Body of pancreas (tissue), 4 donors: ENCODE results near the gene ZBTB17. TPM values are rescaled to one million over a fixed set of nuclear protein-coding genes. Genes with fewer than 3 reads are reported as not detected.

Source experiments
- ATAC-seq: fragments of 150-250 bp; one replicate; pipeline ENCODE4 v1.9.1; 2016
- DNase-seq, 4 donors: peaks; one replicate each; pipeline ENCODE4 v3.0.0-alpha.2; 2019
- H3K27ac ChIP-seq, 4 donors: fragments of 200-600 bp; sonication (generic); 1 replicate in 3 of 4; 2 replicates in 1 of 4; pipeline versions ENCODE4 v1.5.1 to v1.6.1; 2016 to 2019; ENCODE audit warnings: mild to moderate bottlenecking in 1 of 4, mixed read lengths in 1 of 4, moderate library complexity in 1 of 4
- H3K27me3 ChIP-seq, 2 donors: fragments of 200-600 bp; sonication (generic); one replicate each; pipeline ENCODE4 v1.6.0; 2016; ENCODE audit warnings: mild to moderate bottlenecking in 1 of 2
- H3K36me3 ChIP-seq, 2 donors: fragments of 200-600 bp; sonication (generic); replicated peaks in 1 of 2; 2 replicates each; pipeline ENCODE4 v1.5.1; 2016; ENCODE audit warnings: low read depth in 2 of 2; ENCODE audit not compliant: insufficient read depth in 1 of 2
- H3K4me1 ChIP-seq: fragments of 200-600 bp; sonication (generic); one replicate; pipeline ENCODE4 v1.6.0; 2016
- H3K4me3 ChIP-seq, 2 donors: fragments of 200-600 bp; sonication (generic); 1 replicate in 1 of 2; 2 replicates in 1 of 2; pipeline ENCODE4 v1.5.1; 2016 to 2019
- H3K9me3 ChIP-seq, 3 donors: fragments of 200-600 bp; sonication (generic); 1 replicate in 2 of 3; 2 replicates in 1 of 3; pipeline ENCODE4 v1.5.1; 2016
- CTCF ChIP-seq, 7 experiments: fragments of 450-650 bp in 4 of 7; fragments of 200-600 bp in 3 of 7; sonication (generic) in 3 of 7; IDR thresholded peaks; one replicate each; pipeline ENCODE4 v1.5.1; 2016 to 2019; ENCODE audit warnings: antibody characterized with exemption in 7 of 7
- POLR2A ChIP-seq, 3 donors: fragments of 450-650 bp; IDR thresholded peaks; one replicate each; pipeline ENCODE4 v1.6.1; 2016; ENCODE audit warnings: antibody characterized with exemption in 3 of 3, mild to moderate bottlenecking in 2 of 3
- WGBS, 2 donors: methylation state at CpG; one replicate each; pipeline ENCODE4 v1.1.5; 2017; 5-methylcytosine and 5-hydroxymethylcytosine counted together
- intact Hi-C: fragments of 100-400 bp; cut with DNase I; formaldehyde crosslinking; loops from one replicate; pipeline ENCODE4 v1.15.1; 2023
- total RNA-seq, 2 donors: library from RNA; depleted of rRNA; stranded (reverse); fragments of >200 nt; gene quantifications; one replicate each; pipeline ENCODE4 v1.1.0, GENCODE V29; 2016

Gene ZBTB17
- total RNA-seq, 2 donors from 2014 or later: 28.8 to 73.2 TPM

GRCh38 chr1:15994081-15994480, 18.2 kb upstream of the ZBTB17 start:
- Histone ChIP-seq H3K27ac (no peak overlapping the region), H3K36me3 (no peaks in the 10 kb centered on the region), H3K4me1 (peaks cover 4% of the 10 kb centered on the region), H3K4me3 (no peak overlapping the region), H3K9me3 (no peaks in the 10 kb centered on the region), H3K27me3 (no peaks in the 10 kb centered on the region)
- TF ChIP-seq CTCF (IDR thresholded peaks at IDR 0.05) (no peak), POLR2A (IDR thresholded peaks at IDR 0.05) (no peak)
- DNase-seq: no peak
- 88% methylated on average over 10 of the region's 10 CpGs; no CpG with 5 or more reads in 1 of the 2 donors for WGBS, 2 donors
- intact Hi-C loops: loop anchor here (10.0 kb wide), 1 partner anchor 179 kb away; no protein-coding TSS in a partner anchor
- no peak for ATAC-seq

- Histone ChIP-seq H3K27me3 (no peaks in the 10 kb centered on the region), H3K27ac (no peak overlapping the region), H3K4me1 (peaks cover 4% of the 10 kb centered on the region), H3K9me3 (no peaks in the 10 kb centered on the region), H3K4me3 (no peak overlapping the region), H3K36me3 (no peaks in the 10 kb centered on the region)
- DNase-seq (no peak), ATAC-seq (no peak)
- 69 to 80% methylated on average over 2 to 13 of the region's 15 CpGs for WGBS, 2 donors
- TF ChIP-seq CTCF (IDR thresholded peaks at IDR 0.05) (no peak), POLR2A (IDR thresholded peaks at IDR 0.05) (no peak)
- intact Hi-C loops: loop anchor here (10.0 kb wide), 1 partner anchor 179 kb away; no protein-coding TSS in a partner anchor
These were observed 17.8 kb upstream of the ZBTB17 start for GRCh38 chr1:15993666-15994065.

GRCh38 chr1:15992582-15993500, 16.9 kb upstream of the ZBTB17 start:
- DNase-seq (no peak), ATAC-seq (no peak)
- no peak overlapping the region for H3K4me3 ChIP-seq
- 80 to 87% methylated on average over 9 to 17 of the region's 17 CpGs for WGBS, 2 donors
- intact Hi-C loops: loop anchor here (10.0 kb wide), 1 partner anchor 178 kb away; no protein-coding TSS in a partner anchor
- H3K4me1 ChIP-seq: peaks cover 4% of the 10 kb centered on the region
- no peaks in the 10 kb centered on the region for H3K9me3 ChIP-seq
- no peaks in the 10 kb centered on the region for H3K27me3 ChIP-seq
- no peak for TF ChIP-seq CTCF (IDR thresholded peaks at IDR 0.05)
- TF ChIP-seq POLR2A (IDR thresholded peaks at IDR 0.05): no peak
- H3K27ac ChIP-seq: no peak overlapping the region
- no peaks in the 10 kb centered on the region for H3K36me3 ChIP-seq

- H3K4me1 ChIP-seq: peaks cover 4% of the 10 kb centered on the region
- intact Hi-C loops: loop anchor here (10.0 kb wide), 1 partner anchor 177 kb away; no protein-coding TSS in a partner anchor
- ATAC-seq (no peak), DNase-seq (no peak)
- no peak overlapping the region for H3K27ac ChIP-seq
- 93% methylated on average over 6 to 7 of the region's 7 CpGs for WGBS, 2 donors
- TF ChIP-seq CTCF (IDR thresholded peaks at IDR 0.05): no peak
- TF ChIP-seq POLR2A (IDR thresholded peaks at IDR 0.05): no peak
- no peaks in the 10 kb centered on the region for H3K9me3 ChIP-seq
- no peaks in the 10 kb centered on the region for H3K27me3 ChIP-seq
- H3K36me3 ChIP-seq: no peaks in the 10 kb centered on the region
- H3K4me3 ChIP-seq: no peak overlapping the region
These were observed 16.3 kb upstream of the ZBTB17 start for GRCh38 chr1:15992187-15992553.
